DOHH2 (cell line): ENCODE data around the gene AMD1.

Experiments used
- H3F3A ChIP-seq: fragments of 200-600 bp; sonication (generic), shearing (Covaris generic); 2 replicates; pipeline ENCODE4 v1.6.0; 2016; ENCODE audit warnings: antibody characterized with exemption, mild to moderate bottlenecking; ENCODE audit not compliant: control insufficient read depth, insufficient read depth
- H3K27ac ChIP-seq: fragments of 200-600 bp; sonication (generic); 2 replicates; pipeline ENCODE4 v1.5.1; 2014; ENCODE audit warnings: low read depth, mild to moderate bottlenecking, low read length, moderate library complexity
- H3K27me3 ChIP-seq: fragments of 200-600 bp; sonication (generic); 2 replicates; pipeline ENCODE4 v1.6.1; 2014; ENCODE audit warnings: mild to moderate bottlenecking, low read length, mixed read lengths; ENCODE audit not compliant: control insufficient read depth
- H3K36me3 ChIP-seq: fragments of 200-600 bp; sonication (generic); 2 replicates; pipeline ENCODE4 v1.6.1; 2014; ENCODE audit warnings: mild to moderate bottlenecking, low read length, moderate library complexity, mixed read lengths; ENCODE audit not compliant: control insufficient read depth
- H3K4me1 ChIP-seq: fragments of 200-600 bp; sonication (generic); 2 replicates; pipeline ENCODE4 v1.6.1; 2014; ENCODE audit warnings: mild to moderate bottlenecking, low read length, mixed read lengths; ENCODE audit not compliant: control insufficient read depth
- H3K4me2 ChIP-seq: fragments of 200-600 bp; sonication (generic); 2 replicates; pipeline ENCODE4 v1.6.0; 2014; ENCODE audit warnings: mild to moderate bottlenecking, low read length, moderate library complexity
- H3K4me3 ChIP-seq: fragments of 200-600 bp; sonication (generic); 2 replicates; pipeline ENCODE4 v1.5.1; 2014; ENCODE audit warnings: mild to moderate bottlenecking, low read length, mixed read lengths
- H3K79me2 ChIP-seq: fragments of 200-600 bp; sonication (generic); 2 replicates; pipeline ENCODE4 v1.6.1; 2014; ENCODE audit warnings: mild to moderate bottlenecking, low read length, mixed read lengths; ENCODE audit not compliant: control insufficient read depth
- H3K9me2 ChIP-seq: fragments of 200-600 bp; sonication (generic); replicated peaks from 2 replicates; pipeline ENCODE4 v1.6.1; 2014; ENCODE audit warnings: mild to moderate bottlenecking, low read length, mixed read lengths; ENCODE audit not compliant: control insufficient read depth
- H3K9me3 ChIP-seq: fragments of 200-600 bp; sonication (generic); 2 replicates; pipeline ENCODE4 v1.6.1; 2014; ENCODE audit warnings: antibody characterized with exemption, low read length, mixed read lengths; ENCODE audit not compliant: control insufficient read depth, insufficient read depth
- H4K20me1 ChIP-seq: fragments of 200-600 bp; sonication (generic); 2 replicates; pipeline ENCODE4 v1.6.0; 2014; ENCODE audit warnings: low read depth, mild to moderate bottlenecking, antibody characterized with exemption, low read length, moderate library complexity; ENCODE audit not compliant: control insufficient read depth, insufficient read depth
- CTCF ChIP-seq: fragments of 200-600 bp; sonication (generic); IDR thresholded peaks from one replicate; pipeline ENCODE4 v1.5.1; 2014; ENCODE audit warnings: antibody characterized with exemption, mild to moderate bottlenecking, low read depth, low read length; ENCODE audit not compliant: poor library complexity, severe bottlenecking
- EZH2phosphoT487 ChIP-seq: fragments of 200-600 bp; sonication (generic); IDR thresholded peaks from 2 replicates; pipeline ENCODE4 v1.6.1; 2017; ENCODE audit warnings: borderline replicate concordance, mild to moderate bottlenecking, antibody characterized with exemption, low read length, moderate library complexity, mixed read lengths

The AMD1 gene

GRCh38 chr6:110884321-110884720 lies 9.7 kb downstream of the AMD1 start:
- Histone ChIP-seq H3K27ac (no peak overlapping the region), H4K20me1 (peaks cover 69% of the 10 kb centered on the region), H3K9me2 (no peaks in the 10 kb centered on the region), H3K4me3 (no peak overlapping the region), H3K4me1 (peaks cover 67% of the 10 kb centered on the region), H3F3A (peaks cover 4% of the 10 kb centered on the region), H3K9me3 (no peaks in the 10 kb centered on the region), H3K36me3 (peaks cover 87% of the 10 kb centered on the region), H3K79me2 (peaks cover 100% of the 10 kb centered on the region), H3K4me2 (peak overlapping the region; percentile 20), H3K27me3 (no peaks in the 10 kb centered on the region)
- TF ChIP-seq CTCF = no peak
- TF ChIP-seq EZH2phosphoT487 = no peak

DNA sequence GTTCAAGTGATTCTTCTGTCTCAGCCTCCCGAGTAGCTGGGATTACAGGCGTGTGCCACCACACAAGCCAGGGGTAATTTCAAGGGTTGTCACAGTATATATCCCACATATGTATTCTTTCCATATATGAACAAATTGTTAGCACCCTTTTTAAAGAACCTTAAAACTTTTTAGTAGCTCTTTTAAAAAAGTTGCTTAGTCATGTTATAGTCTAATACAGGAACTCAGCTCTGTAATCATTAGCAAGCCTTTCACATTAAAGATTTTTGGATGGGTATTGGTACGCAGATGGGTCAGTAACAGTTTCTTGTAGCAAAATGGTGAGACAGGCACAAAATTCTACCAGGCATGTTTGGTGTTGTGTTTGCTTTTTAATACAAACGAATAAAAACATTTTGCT lies 10.9 kb downstream of the AMD1 start:
- Histone ChIP-seq H3K4me3 (no peak overlapping the region), H4K20me1 (peaks cover 62% of the 10 kb centered on the region)

DNA sequence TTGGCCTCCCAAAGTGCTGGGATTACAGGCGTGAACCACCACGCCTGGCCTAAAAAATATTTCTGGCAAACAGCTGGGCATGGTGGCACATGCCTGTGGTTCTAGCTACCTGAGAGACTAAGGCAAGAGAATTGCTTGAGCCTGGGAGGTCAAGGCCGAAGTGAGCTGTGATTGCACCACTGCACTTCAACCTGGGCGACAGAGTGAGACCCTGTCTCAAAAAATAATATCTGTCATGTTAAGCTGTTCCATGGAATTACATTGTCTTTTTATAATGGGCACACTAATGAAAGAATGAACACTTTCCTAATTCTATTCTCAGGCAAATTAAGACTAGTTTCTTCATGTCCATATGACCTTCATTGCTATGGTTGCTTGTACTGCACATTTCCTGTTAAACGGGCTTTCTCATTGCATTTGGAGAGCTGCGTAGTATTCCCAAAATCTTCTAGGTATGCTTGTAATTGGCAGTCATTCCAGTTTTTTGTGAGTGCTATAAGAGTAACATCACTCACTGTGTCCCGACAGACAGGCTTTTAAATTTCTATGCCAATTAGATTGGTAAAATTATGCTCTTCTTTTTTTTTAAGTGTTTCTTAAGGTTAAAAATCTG lies 12.1 kb downstream of the AMD1 start:
- H3F3A ChIP-seq = peaks cover 7% of the 10 kb centered on the region
- H3K79me2 ChIP-seq = peaks cover 99% of the 10 kb centered on the region
- H3K9me3 ChIP-seq = no peaks in the 10 kb centered on the region
- no peak for TF ChIP-seq CTCF
- TF ChIP-seq EZH2phosphoT487 = no peak
- H3K4me1 ChIP-seq = peaks cover 44% of the 10 kb centered on the region
- 0 out of 2 replicates have a peak overlapping the region, but pooled peaks have one; percentile 9 for H3K4me2 ChIP-seq
- H3K36me3 ChIP-seq = peaks cover 91% of the 10 kb centered on the region
- H4K20me1 ChIP-seq = peaks cover 53% of the 10 kb centered on the region
- H3K27me3 ChIP-seq = no peaks in the 10 kb centered on the region
- H3K4me3 ChIP-seq = no peak overlapping the region
- H3K9me2 ChIP-seq = no peaks in the 10 kb centered on the region
- no peak overlapping the region for H3K27ac ChIP-seq

More for the DNA sequence above, 10.9 kb downstream of the AMD1 start:
- H3K9me3 ChIP-seq = no peaks in the 10 kb centered on the region
- no peak overlapping the region for H3K27ac ChIP-seq
- H3K27me3 ChIP-seq = no peaks in the 10 kb centered on the region
- H3K4me2 ChIP-seq = no peak overlapping the region
- H3K9me2 ChIP-seq = no peaks in the 10 kb centered on the region
- H3K36me3 ChIP-seq = peaks cover 88% of the 10 kb centered on the region
- H3K79me2 ChIP-seq = peaks cover 100% of the 10 kb centered on the region
- no peak for TF ChIP-seq EZH2phosphoT487
- TF ChIP-seq CTCF = no peak
- peaks cover 7% of the 10 kb centered on the region for H3F3A ChIP-seq
- H3K4me1 ChIP-seq = peaks cover 55% of the 10 kb centered on the region
